HG02623 (cell line): Measurements from ENCODE around the gene IGF2BP3.

ENCODE experiments used
- ATAC-seq: cut with Tn5 transposase; IDR thresholded peaks from one replicate; pipeline ENCODE4 v1.9.1; 2021; ENCODE audit warnings: moderate library complexity; ENCODE audit not compliant: unreplicated experiment

Gene IGF2BP3

GRCh38 chr7:23272275-23272674, 198.0 kb downstream of the IGF2BP3 start:
- ATAC-seq: no peak

- no peak for ATAC-seq
Measured at GRCh38 chr7:23268746-23269145, 201.5 kb downstream of the IGF2BP3 start.

GRCh38 chr7:23268167-23268566, 202.1 kb downstream of the IGF2BP3 start:
- no peak for ATAC-seq

GRCh38 chr7:23267357-23267756, 202.9 kb downstream of the IGF2BP3 start:
- no peak for ATAC-seq

- ATAC-seq: no peak
Measured at GRCh38 chr7:23266918-23267317, 203.4 kb downstream of the IGF2BP3 start.

GRCh38 chr7:23264916-23265458, 205.3 kb downstream of the IGF2BP3 start:
- ATAC-seq: no peak

GRCh38 chr7:23261843-23262452, 208.3 kb downstream of the IGF2BP3 start:
- peak; percentile 83 for ATAC-seq

GRCh38 chr7:23260371-23260770, 209.9 kb downstream of the IGF2BP3 start:
- ATAC-seq: no peak
